ENCODE results near the gene HOMER2.

HOMER2 gene

DNA sequence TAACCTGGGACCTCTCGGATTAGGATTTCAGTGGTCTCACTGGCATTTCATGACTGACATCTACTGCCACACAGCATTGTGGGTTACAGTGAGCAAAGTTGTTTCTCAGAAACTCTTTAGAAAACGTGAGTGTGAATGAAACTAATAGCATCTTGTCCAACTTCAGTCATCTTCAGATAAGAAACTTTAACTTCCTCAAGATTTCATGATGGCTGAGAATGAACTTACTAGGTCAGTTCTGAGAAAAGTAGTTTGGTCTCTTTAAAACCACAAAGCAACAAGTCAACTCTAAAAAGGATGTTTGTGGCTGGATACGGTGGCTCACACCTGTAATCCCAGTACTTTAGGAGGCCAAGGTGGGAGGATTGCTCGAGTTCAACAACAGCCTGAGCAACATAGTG, 14.2 kb upstream of the HOMER2 start:
- intact Hi-C loops (cut with DNase I; ENCODE audit: low total_unique reads) = no loop called here

DNA sequence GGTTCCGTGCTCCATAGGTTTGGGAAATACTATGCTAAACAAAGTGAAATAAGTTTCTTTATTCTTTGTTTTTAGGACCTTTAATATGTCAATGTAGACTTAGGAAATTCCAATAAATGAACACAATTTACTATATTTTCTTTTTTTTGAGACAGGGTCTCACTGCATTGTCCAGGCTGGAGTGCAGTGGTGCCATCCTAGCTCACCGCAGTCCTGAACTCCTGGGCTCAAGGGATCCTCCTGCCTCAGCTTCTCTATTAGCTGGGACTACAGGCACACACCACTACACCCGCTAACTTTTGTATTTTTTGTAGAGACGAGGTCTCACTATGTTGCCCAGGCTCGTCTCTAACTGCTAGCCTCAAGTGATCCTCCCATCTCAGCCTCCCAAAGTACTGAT, 12.4 kb upstream of the HOMER2 start:
- no peak overlapping the region for H3K4me3 ChIP-seq
- H3K9me3 ChIP-seq = no peaks in the 10 kb centered on the region
- TF ChIP-seq, protein P1, sequence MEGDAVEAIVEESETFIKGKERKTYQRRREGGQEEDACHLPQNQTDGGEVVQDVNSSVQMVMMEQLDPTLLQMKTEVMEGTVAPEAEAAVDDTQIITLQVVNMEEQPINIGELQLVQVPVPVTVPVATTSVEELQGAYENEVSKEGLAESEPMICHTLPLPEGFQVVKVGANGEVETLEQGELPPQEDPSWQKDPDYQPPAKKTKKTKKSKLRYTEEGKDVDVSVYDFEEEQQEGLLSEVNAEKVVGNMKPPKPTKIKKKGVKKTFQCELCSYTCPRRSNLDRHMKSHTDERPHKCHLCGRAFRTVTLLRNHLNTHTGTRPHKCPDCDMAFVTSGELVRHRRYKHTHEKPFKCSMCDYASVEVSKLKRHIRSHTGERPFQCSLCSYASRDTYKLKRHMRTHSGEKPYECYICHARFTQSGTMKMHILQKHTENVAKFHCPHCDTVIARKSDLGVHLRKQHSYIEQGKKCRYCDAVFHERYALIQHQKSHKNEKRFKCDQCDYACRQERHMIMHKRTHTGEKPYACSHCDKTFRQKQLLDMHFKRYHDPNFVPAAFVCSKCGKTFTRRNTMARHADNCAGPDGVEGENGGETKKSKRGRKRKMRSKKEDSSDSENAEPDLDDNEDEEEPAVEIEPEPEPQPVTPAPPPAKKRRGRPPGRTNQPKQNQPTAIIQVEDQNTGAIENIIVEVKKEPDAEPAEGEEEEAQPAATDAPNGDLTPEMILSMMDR (IDR thresholded peaks at IDR 0.05) = no peak
- intact Hi-C loops (cut with DNase I; ENCODE audit: low total_unique reads) = no loop called here
- H3K4me1 ChIP-seq = no peaks in the 10 kb centered on the region
- H3K27ac ChIP-seq = no peak overlapping the region
- H3K36me3 ChIP-seq = no peaks in the 10 kb centered on the region
- H3K27me3 ChIP-seq = no peaks in the 10 kb centered on the region
- no peak for DNase-seq

More for the DNA sequence above, 14.2 kb upstream of the HOMER2 start:
- H3K27me3 ChIP-seq = no peaks in the 10 kb centered on the region
- no peaks in the 10 kb centered on the region for H3K36me3 ChIP-seq
- no peak for DNase-seq
- no peaks in the 10 kb centered on the region for H3K9me3 ChIP-seq
- no peaks in the 10 kb centered on the region for H3K4me1 ChIP-seq
- H3K4me3 ChIP-seq = no peak overlapping the region
- TF ChIP-seq, protein P1 (IDR thresholded peaks at IDR 0.05) = no peak
- no peak overlapping the region for H3K27ac ChIP-seq

DNA sequence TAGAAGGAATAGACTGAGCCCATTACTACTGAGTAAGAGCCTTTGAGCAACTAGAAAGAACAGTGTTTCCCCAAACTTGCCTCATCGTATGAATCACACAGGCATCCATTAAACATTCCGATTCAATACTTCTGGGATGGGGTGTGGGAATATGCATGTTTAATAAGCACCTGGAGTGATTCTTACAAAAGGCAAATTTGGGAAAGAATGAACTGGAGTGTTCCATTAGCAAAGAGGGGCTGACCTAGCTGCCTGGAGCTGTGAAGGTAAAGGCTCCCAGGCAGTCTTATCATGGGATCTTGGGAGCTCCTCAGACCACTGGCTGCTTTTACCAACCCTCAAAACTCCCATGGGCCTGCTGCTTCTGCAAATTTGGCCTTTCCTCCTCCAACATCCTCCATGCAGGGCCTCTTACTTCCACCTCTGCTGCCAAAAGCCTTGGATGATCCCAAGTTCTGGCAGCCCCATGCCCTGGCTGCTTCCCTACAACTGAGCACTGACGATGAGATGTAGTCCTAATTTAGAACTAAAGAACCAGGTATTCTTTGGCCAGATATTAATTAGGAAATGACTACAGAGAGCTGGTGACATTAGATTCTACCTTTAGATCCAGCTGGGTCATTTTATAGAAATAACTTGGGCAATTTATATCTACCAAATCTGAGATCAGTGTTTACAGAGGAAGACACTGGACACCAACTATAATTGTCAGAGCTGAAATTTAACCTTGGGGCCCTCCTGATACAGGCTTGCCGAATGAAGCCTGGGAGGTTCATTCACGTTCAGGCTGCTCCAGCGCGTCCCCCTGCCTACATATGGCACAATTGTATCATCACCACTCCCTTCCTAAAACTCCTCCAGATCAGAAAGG, 11.2 kb upstream of the HOMER2 start:
- TF ChIP-seq, protein P1 (IDR thresholded peaks at IDR 0.05) = no peak
- Histone ChIP-seq H3K27me3 (no peaks in the 10 kb centered on the region), H3K4me3 (no peak overlapping the region), H3K36me3 (no peaks in the 10 kb centered on the region), H3K27ac (no peak overlapping the region), H3K4me1 (no peaks in the 10 kb centered on the region), H3K9me3 (no peaks in the 10 kb centered on the region)
- no peak for DNase-seq
- intact Hi-C loops (cut with DNase I; ENCODE audit: low total_unique reads) = no loop called here

DNA sequence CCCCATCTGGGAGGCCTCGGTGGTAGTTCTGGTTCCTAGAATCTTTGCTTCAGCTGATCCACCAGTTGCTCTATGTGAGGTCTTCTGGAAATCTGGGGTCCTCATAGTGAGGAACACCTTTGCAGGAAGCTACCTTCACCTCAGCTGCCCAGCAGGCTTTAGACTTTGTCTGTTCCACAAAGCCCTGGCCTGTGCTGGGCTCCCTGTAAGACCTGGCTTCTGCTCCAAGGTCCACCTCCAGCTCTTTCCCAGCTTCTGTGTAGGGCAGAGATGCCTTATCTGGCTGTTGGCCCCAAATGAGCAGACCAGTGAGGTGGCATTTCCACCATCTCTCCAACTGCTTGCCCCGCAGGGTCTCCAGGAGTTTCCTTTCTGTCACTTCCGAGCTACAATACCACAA, 8.2 kb upstream of the HOMER2 start:
- DNase-seq = no peak
- TF ChIP-seq, protein P1 (IDR thresholded peaks at IDR 0.05) = no peak
- no peak overlapping the region for H3K27ac ChIP-seq
- H3K36me3 ChIP-seq = no peaks in the 10 kb centered on the region
- H3K4me1 ChIP-seq = no peaks in the 10 kb centered on the region
- intact Hi-C loops (cut with DNase I; ENCODE audit: low total_unique reads) = no loop called here
- no peak overlapping the region for H3K4me3 ChIP-seq
- no peaks in the 10 kb centered on the region for H3K27me3 ChIP-seq
- H3K9me3 ChIP-seq = no peaks in the 10 kb centered on the region

DNA sequence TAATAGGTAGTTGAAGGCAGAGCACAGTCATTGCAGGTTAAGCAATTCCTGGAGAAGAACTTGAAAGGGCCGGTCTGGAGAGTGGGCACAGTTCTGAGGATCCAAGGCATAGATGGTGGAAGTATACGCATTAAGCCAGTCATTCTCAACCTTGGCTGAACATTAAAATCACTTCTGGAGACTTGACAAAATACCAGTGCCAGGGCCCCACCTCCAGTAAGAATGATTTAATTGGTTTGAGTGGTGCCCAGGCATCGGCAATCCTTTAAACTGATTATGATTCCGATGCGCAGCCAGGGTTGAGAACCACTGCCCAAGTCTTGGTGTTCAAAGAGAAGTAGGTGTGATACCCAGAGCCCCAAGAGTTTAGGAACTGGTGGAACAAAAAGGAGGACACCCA, 6.9 kb upstream of the HOMER2 start:
- TF ChIP-seq, protein P1 (IDR thresholded peaks at IDR 0.05) = no peak
- Histone ChIP-seq H3K4me1 (no peaks in the 10 kb centered on the region), H3K36me3 (no peaks in the 10 kb centered on the region), H3K27ac (no peak overlapping the region), H3K9me3 (peaks cover 0 to 3% (median 0%) of the 10 kb centered on the region in 3 donors), H3K4me3 (no peak overlapping the region), H3K27me3 (no peaks in the 10 kb centered on the region)
- DNase-seq = no peak
- intact Hi-C loops (cut with DNase I; ENCODE audit: low total_unique reads) = no loop called here
